ENCODE data around the gene TAF6. TPM values are rescaled to one million over a fixed set of nuclear protein-coding genes. Genes with fewer than 3 reads are reported as not detected.

The TAF6 gene
- total RNA-seq, 1 donor from 2014 or later: 34.9 TPM

DNA sequence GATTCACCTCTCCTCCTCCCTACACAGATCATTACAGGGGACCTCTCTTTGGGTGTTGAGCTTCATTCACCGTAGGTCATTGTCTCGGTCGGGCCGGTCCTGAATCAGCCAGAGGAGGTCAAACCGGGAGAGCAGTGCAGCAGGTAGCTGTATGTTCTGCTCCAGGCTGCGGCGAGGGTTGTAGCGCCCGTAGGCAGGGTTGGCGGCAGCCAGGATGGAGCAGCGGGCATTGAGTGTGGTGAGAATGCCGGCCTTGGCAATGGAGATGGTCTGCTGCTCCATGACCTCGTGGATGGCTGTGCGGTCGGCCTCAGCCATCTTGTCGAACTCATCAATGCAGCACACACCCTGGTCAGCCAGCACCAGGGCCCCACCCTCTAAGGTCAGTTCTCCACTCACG, 23.5 kb downstream of the TAF6 start:
- H3K4me1 ChIP-seq: peaks cover 14% of the 10 kb centered on the region
- intact Hi-C loops (cut with DNase I): no loop called here

DNA sequence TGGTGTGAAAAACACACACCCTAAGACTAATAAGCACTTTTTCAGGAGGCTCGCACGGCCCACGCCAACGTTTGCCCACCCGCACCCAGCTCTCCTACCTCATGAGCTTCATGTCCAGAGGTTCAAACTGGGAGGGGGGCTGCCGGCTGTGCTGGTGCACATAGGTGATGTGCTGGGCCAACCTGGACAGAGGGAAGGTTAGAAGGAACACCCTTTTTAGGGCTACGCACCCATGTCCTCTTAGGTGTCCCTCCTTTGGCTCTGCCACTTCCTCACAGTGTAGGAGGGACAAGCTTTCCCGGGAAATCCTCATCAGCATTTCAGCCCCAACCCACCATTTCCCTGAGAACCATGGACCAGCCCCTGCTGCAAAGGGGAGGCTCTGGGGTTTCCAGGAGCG, 23.9 kb downstream of the TAF6 start:
- DNase-seq (no peak), ATAC-seq (no peak)
- no peaks in the 10 kb centered on the region for H3K9me3 ChIP-seq
- no peak overlapping the region for H3K4me3 ChIP-seq
- intact Hi-C loops (cut with DNase I): no loop called here
- H3K36me3 ChIP-seq: peaks cover 91% of the 10 kb centered on the region
- no peaks in the 10 kb centered on the region for H3K27me3 ChIP-seq
- H3K4me1 ChIP-seq: peaks cover 14% of the 10 kb centered on the region
- TF ChIP-seq, protein P1, sequence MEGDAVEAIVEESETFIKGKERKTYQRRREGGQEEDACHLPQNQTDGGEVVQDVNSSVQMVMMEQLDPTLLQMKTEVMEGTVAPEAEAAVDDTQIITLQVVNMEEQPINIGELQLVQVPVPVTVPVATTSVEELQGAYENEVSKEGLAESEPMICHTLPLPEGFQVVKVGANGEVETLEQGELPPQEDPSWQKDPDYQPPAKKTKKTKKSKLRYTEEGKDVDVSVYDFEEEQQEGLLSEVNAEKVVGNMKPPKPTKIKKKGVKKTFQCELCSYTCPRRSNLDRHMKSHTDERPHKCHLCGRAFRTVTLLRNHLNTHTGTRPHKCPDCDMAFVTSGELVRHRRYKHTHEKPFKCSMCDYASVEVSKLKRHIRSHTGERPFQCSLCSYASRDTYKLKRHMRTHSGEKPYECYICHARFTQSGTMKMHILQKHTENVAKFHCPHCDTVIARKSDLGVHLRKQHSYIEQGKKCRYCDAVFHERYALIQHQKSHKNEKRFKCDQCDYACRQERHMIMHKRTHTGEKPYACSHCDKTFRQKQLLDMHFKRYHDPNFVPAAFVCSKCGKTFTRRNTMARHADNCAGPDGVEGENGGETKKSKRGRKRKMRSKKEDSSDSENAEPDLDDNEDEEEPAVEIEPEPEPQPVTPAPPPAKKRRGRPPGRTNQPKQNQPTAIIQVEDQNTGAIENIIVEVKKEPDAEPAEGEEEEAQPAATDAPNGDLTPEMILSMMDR (IDR thresholded peaks at IDR 0.05): no peak
- H3K27ac ChIP-seq: no peak overlapping the region

More for the DNA sequence above, 23.5 kb downstream of the TAF6 start:
- ATAC-seq (no peak), DNase-seq (no peak)
- Histone ChIP-seq H3K27ac (no peak overlapping the region), H3K36me3 (peaks cover 87% of the 10 kb centered on the region), H3K4me3 (no peak overlapping the region), H3K27me3 (no peaks in the 10 kb centered on the region), H3K9me3 (no peaks in the 10 kb centered on the region)
- TF ChIP-seq, protein P1 (IDR thresholded peaks at IDR 0.05): no peak

DNA sequence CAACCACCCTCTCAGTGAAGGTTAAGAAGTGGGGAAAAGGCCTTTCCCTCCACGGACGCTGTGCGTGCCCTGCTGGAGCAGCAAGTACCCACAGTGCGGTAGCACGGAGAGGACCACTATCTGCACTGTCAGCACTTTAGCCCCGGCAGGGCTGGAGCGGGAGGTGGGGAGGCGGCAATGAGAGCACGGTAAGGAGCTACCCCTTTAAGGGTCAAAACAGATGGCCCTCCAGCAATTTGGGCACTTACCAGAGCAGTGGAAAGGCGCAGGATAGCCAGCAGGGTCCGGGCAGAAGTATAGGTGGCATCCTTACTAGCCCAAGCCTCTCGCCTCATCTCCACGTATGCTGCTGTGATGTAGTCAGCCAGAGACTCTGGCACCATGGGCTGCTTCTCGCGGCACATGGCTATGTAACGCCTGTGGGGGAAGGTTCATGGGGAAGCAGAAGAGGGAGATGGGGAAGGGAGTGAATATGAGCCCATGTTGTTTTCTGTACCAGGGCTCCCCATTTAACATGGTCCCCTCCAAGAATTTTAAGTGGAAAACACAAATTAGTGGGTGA, 25.2 kb downstream of the TAF6 start:
- Histone ChIP-seq H3K4me1 (peaks cover 9% of the 10 kb centered on the region), H3K9me3 (no peaks in the 10 kb centered on the region), H3K36me3 (peaks cover 90% of the 10 kb centered on the region), H3K27ac (no peak overlapping the region), H3K27me3 (no peaks in the 10 kb centered on the region), H3K4me3 (no peak overlapping the region)
- intact Hi-C loops (cut with DNase I): no loop called here
- ATAC-seq: no peak
- no peak for DNase-seq
- TF ChIP-seq, protein P1 (IDR thresholded peaks at IDR 0.05): no peak

DNA sequence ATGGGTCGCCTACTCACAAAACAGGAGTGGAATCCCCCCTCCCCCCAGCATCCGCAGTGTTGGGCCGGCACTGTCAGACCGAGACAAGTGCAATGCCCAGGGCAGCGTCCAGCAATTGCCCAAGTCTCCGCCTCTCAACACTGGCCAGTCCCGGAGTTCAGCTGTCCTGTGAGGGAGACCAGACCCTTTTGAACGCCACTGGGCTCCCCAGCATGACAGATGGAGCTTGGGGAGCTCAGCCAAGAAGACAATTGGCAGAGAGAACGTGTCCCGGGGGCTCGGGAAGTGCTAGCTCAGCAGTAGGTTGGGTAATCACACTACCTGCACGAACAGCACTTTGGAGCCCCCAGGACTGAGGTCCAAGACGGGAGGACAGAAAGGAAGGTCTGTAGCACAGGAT, 25.7 kb downstream of the TAF6 start:
- DNase-seq (no peak), ATAC-seq (no peak)
- intact Hi-C loops (cut with DNase I): no loop called here
- H3K4me1 ChIP-seq: peaks cover 6% of the 10 kb centered on the region
- H3K9me3 ChIP-seq: no peaks in the 10 kb centered on the region
- no peak overlapping the region for H3K4me3 ChIP-seq
- no peak overlapping the region for H3K27ac ChIP-seq
- TF ChIP-seq, protein P1 (IDR thresholded peaks at IDR 0.05): no peak
- peaks cover 85% of the 10 kb centered on the region for H3K36me3 ChIP-seq
- H3K27me3 ChIP-seq: no peaks in the 10 kb centered on the region

DNA sequence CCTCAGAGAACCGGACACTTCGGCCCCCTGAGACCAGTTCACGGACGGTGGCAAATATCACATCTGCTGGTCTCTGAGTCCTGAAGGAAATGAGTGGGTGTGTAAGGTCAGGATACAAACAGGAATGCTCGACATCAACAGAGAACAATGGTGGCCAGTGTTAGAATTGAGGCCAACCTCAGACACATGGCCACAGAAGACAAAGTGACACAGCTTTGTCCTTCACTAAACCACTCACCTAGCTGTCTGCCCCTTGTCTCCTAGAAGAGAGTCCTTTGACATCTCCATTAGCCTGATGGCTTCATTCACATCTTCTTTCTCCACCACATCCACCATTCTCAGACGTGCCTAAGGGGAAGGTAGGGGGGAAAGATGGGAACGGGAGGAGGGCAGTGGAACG, 26.1 kb downstream of the TAF6 start:
- Histone ChIP-seq H3K27me3 (no peaks in the 10 kb centered on the region), H3K9me3 (no peaks in the 10 kb centered on the region), H3K4me1 (peaks cover 11% of the 10 kb centered on the region), H3K36me3 (peaks cover 80% of the 10 kb centered on the region), H3K4me3 (no peak overlapping the region), H3K27ac (no peak overlapping the region)
- ATAC-seq (no peak), DNase-seq (no peak)
- TF ChIP-seq, protein P1 (IDR thresholded peaks at IDR 0.05): no peak
- intact Hi-C loops (cut with DNase I): no loop called here
